Measurements from ENCODE around the gene GPR50.

DNA sequence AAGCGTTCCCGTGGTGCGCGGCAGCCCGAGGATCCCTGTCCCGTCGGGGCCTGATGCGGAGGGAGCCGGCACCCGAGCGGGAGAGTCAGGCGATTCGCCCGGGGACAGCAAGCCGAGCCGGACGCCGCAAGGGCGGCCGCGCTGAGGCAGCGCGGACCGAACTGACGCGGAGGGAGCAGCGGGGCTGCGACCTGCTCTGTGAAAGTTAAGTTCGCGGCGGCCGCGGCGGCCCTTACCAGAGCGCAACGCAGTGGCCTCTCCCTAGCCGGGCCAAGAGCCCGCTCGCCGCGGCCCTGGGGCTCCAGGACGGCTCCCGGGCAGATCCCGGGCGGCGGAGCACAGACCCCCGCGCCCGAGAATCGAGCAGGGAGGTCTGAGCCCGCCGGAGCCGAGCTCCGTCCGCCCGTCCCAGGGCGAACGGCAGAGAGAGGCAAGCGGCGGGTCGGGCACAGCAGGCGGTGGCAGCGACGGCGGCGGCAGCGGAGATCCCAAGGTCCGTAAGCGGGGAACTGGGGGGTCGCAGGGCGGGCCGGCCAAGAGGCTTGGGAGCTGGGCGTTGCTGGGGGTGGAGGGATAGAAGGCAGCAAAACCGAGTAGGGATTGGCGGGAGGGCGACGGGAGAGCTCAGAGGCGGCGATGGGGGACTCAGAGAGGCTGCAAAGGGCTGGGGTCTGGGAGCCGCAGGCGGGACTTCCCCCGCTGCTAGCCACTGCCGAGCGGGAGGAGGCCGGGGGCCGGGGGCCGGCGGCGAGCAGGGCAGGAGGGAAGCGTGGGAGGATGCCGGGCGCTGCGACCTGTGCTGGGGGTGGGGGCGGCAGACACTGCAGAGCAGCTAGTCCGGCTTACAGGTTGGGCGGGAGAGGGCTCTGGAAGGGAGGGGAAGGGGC is 1.0 kb downstream of the GPR50 start:
- TF ChIP-seq, protein P1, sequence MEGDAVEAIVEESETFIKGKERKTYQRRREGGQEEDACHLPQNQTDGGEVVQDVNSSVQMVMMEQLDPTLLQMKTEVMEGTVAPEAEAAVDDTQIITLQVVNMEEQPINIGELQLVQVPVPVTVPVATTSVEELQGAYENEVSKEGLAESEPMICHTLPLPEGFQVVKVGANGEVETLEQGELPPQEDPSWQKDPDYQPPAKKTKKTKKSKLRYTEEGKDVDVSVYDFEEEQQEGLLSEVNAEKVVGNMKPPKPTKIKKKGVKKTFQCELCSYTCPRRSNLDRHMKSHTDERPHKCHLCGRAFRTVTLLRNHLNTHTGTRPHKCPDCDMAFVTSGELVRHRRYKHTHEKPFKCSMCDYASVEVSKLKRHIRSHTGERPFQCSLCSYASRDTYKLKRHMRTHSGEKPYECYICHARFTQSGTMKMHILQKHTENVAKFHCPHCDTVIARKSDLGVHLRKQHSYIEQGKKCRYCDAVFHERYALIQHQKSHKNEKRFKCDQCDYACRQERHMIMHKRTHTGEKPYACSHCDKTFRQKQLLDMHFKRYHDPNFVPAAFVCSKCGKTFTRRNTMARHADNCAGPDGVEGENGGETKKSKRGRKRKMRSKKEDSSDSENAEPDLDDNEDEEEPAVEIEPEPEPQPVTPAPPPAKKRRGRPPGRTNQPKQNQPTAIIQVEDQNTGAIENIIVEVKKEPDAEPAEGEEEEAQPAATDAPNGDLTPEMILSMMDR (IDR thresholded peaks at IDR 0.05 in 4 of 5, conservative IDR thresholded peaks at IDR 0.05 in 1 of 5), result no peak
- TF ChIP-seq POLR2A (IDR thresholded peaks at IDR 0.05), result no peak
